Right lobe of liver (tissue), 6 donors: ENCODE data around the gene FAT3. TPM values are rescaled to one million over a fixed set of nuclear protein-coding genes. Genes with fewer than 3 reads are reported as not detected.

Source experiments
- ATAC-seq, 4 donors: fragments of 200-7000 bp; cut with Tn5 transposase; one replicate each; pipeline ENCODE4 v1.9.1; 2020; ENCODE audit warnings: mild to moderate bottlenecking in 4 of 4, moderate library complexity in 4 of 4
- DNase-seq, 3 donors: peaks; one replicate each; pipeline ENCODE4 v3.0.0-alpha.2; 2020
- H3K27ac ChIP-seq, 3 donors: fragments of 200-600 bp; one replicate each; pipeline ENCODE4 v1.8.0; 2022
- H3K27me3 ChIP-seq, 2 donors: fragments of 200-600 bp; one replicate each; pipeline ENCODE4 v1.8.0; 2022
- H3K36me3 ChIP-seq, 4 donors: fragments of 200-600 bp; sonication (generic) in 1 of 4; one replicate each; pipeline versions ENCODE4 v1.5.1 to v1.8.0; 2017 to 2022; ENCODE audit warnings: control low read depth in 1 of 4
- H3K4me1 ChIP-seq, 4 donors: fragments of 200-600 bp; sonication (generic) in 1 of 4; one replicate each; pipeline versions ENCODE4 v1.5.1 to v1.8.0; 2017 to 2022; ENCODE audit warnings: control low read depth in 1 of 4
- H3K4me3 ChIP-seq, 3 donors: fragments of 200-600 bp; one replicate each; pipeline ENCODE4 v1.8.0; 2022
- H3K9me3 ChIP-seq, 4 donors: fragments of 200-600 bp; sonication (generic) in 1 of 4; one replicate each; pipeline versions ENCODE4 v1.5.1 to v1.8.0; 2017 to 2022; ENCODE audit warnings: control low read depth in 1 of 4
- POLR2A ChIP-seq: fragments of 450-650 bp; IDR thresholded peaks from one replicate; pipeline ENCODE4 v1.6.1; 2017; ENCODE audit warnings: antibody characterized with exemption, mild to moderate bottlenecking
- WGBS: methylation state at CpG from one replicate; pipeline ENCODE4 v1.1.6; 2018; ENCODE audit warnings: low coverage, low lambda C conversion rate; ENCODE audit not compliant: insufficient coverage; ENCODE audit errors: missing lambda C conversion rate; 5-methylcytosine and 5-hydroxymethylcytosine counted together
- intact Hi-C, 2 donors: fragments of 100-400 bp; cut with DNase I; formaldehyde crosslinking; loops; one replicate each; pipeline versions ENCODE4 v1.11.2 to v1.14.1; 2022
- total RNA-seq, 6 experiments: library from RNA; depleted of rRNA in 2 of 6; stranded (reverse); fragments of >200 nt in 2 of 6; fragmentation: NEBNext Ultra II Directional in 3 of 6; extraction: Animal tissue kit (Norgen Biotek cat#: 25700) in 3 of 6; gene quantifications; one replicate each; pipeline versions ENCODE4 v1.1.0 to v1.2.4, GENCODE V29; 2016 to 2023
- TF ChIP-seq, protein P1 (sequence below), 4 donors: fragments of 200-600 bp in 3 of 4; fragments of 450-650 bp in 1 of 4; IDR thresholded peaks; one replicate each; pipeline versions ENCODE4 v1.5.1 to v1.8.0; 2016 to 2022; ENCODE audit warnings: antibody characterized with exemption in 4 of 4, mild to moderate bottlenecking in 2 of 4
- donor health status: DM: no; HTN: yes; CAD: no.
- donor health status: DM: no; HTN: no; CAD: no.
- donor health status: DM: no; HTN: no; CAD: no.
- donor health status: DM: no; HTN: yes; CAD: no.
- donor health status: DM: no; HTN: yes; CAD: no.

The FAT3 gene
- total RNA-seq, 6 experiments from 2014 or later, result 0.04 to 0.42 (median 0.12) TPM

DNA sequence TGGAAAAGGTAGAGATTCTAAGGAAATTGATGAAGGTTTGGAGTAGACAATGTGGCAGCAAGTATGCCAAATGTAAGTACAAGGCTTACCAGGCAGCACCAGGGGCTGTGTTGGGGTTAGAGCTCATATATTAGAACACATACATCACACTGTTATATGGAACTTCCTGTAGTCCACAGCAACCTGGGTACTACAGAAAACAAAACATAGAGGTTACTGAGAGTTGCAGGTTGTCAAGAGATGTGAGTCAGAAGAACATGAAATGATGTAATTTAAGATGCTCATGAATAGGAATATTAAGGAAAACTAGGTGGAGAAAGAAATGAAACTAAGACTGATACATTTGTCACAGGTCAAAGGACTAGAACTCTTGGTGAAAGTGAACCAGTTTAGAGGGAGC, 22.0 kb downstream of the FAT3 start:
- Histone ChIP-seq H3K27me3 (no peaks in the 10 kb centered on the region), H3K9me3 (no peaks in the 10 kb centered on the region), H3K4me3 (no peak overlapping the region), H3K36me3 (no peaks in the 10 kb centered on the region), H3K27ac (no peak overlapping the region), H3K4me1 (no peaks in the 10 kb centered on the region)
- intact Hi-C loops, result no loop called here
- TF ChIP-seq, protein P1, sequence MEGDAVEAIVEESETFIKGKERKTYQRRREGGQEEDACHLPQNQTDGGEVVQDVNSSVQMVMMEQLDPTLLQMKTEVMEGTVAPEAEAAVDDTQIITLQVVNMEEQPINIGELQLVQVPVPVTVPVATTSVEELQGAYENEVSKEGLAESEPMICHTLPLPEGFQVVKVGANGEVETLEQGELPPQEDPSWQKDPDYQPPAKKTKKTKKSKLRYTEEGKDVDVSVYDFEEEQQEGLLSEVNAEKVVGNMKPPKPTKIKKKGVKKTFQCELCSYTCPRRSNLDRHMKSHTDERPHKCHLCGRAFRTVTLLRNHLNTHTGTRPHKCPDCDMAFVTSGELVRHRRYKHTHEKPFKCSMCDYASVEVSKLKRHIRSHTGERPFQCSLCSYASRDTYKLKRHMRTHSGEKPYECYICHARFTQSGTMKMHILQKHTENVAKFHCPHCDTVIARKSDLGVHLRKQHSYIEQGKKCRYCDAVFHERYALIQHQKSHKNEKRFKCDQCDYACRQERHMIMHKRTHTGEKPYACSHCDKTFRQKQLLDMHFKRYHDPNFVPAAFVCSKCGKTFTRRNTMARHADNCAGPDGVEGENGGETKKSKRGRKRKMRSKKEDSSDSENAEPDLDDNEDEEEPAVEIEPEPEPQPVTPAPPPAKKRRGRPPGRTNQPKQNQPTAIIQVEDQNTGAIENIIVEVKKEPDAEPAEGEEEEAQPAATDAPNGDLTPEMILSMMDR (IDR thresholded peaks at IDR 0.05), result no peak
- no peak for TF ChIP-seq POLR2A
- DNase-seq (no peak), ATAC-seq (no peak)

DNA sequence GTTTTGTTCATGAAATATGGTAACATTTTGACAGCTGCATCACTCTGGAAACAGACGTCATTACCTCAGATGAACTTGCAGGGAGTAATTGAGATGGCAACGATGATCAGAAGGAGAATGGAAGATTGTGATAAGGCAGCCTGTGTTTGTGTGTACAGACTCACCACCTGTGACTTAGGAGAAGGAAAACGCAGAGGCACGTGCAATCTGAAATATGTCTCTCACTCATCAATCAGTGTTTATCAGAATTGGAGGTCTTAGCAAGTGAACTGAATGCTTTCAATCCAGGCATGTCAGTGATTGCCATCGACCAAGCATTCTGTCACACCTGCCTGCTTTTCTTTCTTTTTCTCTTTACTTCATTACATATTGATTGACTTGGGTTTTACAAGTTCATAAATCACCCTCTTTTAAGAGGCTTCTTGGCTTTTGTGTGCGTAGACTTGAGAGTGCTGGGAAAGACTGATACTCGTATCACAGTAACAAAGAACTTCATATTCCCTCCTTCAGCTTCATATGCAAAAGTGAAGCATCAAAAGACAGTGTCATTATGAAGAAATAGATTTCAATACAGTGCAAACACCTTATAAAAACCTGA, 24.6 kb downstream of the FAT3 start:
- ATAC-seq (no peak), DNase-seq (no peak)
- Histone ChIP-seq H3K36me3 (no peaks in the 10 kb centered on the region), H3K4me1 (no peaks in the 10 kb centered on the region), H3K4me3 (no peak overlapping the region), H3K9me3 (no peaks in the 10 kb centered on the region), H3K27me3 (no peaks in the 10 kb centered on the region), H3K27ac (no peak overlapping the region)
- intact Hi-C loops, result no loop called here
- 52% methylated on average over 7 of the region's 7 CpGs for WGBS
- no peak for TF ChIP-seq POLR2A
- TF ChIP-seq, protein P1 (IDR thresholded peaks at IDR 0.05), result no peak

DNA sequence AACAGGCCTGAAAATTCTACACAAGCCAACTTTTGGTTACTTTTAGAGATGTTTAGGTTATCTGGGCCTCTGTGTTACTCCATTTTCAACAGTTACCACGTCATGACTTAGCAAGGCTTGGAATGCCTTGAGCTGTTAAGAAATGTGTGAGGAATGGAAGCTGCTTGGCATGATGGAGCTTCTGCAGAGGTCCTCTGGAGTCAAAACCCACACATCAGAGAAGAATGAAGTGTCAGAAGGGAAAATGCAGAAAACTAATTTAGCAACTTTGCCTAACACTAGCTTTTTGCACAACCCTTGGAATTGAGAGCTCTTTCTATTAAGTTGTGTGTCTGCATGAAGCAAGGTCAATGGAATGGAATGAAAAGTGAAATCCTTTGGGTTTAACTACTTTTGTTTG, 27.4 kb downstream of the FAT3 start:
- no peak for DNase-seq
- WGBS, result 57% methylated on average over 1 of the region's 1 CpG
- no peaks in the 10 kb centered on the region for H3K27me3 ChIP-seq
- no peaks in the 10 kb centered on the region for H3K4me1 ChIP-seq
- no peaks in the 10 kb centered on the region for H3K9me3 ChIP-seq
- H3K27ac ChIP-seq, result no peak overlapping the region
- TF ChIP-seq, protein P1 (IDR thresholded peaks at IDR 0.05), result no peak
- TF ChIP-seq POLR2A, result no peak
- no peak overlapping the region for H3K4me3 ChIP-seq
- H3K36me3 ChIP-seq, result no peaks in the 10 kb centered on the region
- no peak for ATAC-seq
- intact Hi-C loops, result no loop called here

DNA sequence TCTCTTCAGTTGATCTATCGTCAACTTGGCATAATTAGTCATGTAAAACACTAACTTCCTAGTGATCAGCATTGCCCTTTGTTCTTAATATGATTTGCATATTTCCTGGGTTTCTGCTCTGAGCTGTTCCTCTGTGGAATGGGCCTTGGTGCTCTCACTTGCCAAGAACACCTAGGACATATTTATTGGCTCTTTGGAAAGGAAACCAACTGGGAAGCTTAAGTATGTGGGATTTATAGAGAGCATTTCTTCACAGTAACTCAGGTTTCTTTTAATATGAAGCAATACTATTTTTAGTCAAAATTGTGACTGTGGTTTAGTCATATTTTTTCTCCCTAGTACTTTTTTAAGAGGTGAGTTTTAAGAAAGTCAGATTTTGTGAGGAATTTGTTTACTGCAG, 28.8 kb downstream of the FAT3 start:
- TF ChIP-seq, protein P1 (IDR thresholded peaks at IDR 0.05), result no peak
- TF ChIP-seq POLR2A, result no peak
- Histone ChIP-seq H3K27me3 (no peaks in the 10 kb centered on the region), H3K27ac (no peak overlapping the region), H3K36me3 (no peaks in the 10 kb centered on the region), H3K4me1 (no peaks in the 10 kb centered on the region), H3K4me3 (no peak overlapping the region), H3K9me3 (no peaks in the 10 kb centered on the region)
- WGBS, result 69% methylated on average over 1 of the region's 1 CpG
- ATAC-seq, result no peak
- DNase-seq, result no peak
- intact Hi-C loops, result no loop called here

DNA sequence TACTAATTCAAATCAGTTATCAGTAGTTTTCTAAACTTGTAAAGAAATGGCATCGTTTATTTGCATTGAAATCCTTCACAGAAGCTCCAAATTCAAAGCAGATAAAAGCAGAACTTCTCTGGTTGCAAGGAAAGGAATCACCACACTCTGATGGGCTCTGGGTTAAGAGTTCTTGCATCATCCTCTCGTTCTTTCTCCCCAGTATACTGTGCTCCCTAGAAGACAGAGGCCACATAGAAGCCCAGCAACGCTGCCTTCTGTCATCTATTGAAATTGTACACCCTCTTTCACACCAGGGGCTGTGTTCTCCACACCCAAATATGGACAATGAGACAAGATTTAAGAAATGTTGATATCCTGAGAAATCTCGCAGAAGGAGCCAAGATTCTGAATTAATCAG, 29.3 kb downstream of the FAT3 start:
- intact Hi-C loops, result no loop called here
- no peaks in the 10 kb centered on the region for H3K4me1 ChIP-seq
- no peaks in the 10 kb centered on the region for H3K9me3 ChIP-seq
- no peak for DNase-seq
- no peak overlapping the region for H3K27ac ChIP-seq
- no peak for TF ChIP-seq POLR2A
- TF ChIP-seq, protein P1 (IDR thresholded peaks at IDR 0.05), result no peak
- H3K27me3 ChIP-seq, result no peaks in the 10 kb centered on the region
- WGBS, result 60% methylated on average over 4 of the region's 4 CpGs
- no peaks in the 10 kb centered on the region for H3K36me3 ChIP-seq
- no peak overlapping the region for H3K4me3 ChIP-seq
- no peak for ATAC-seq
